ENCODE results near the gene DBF4B.

GRCh38 chr17:44782326-44782850, 73.9 kb downstream of the DBF4B start:
- TF ChIP-seq CTCF (IDR thresholded peaks at IDR 0.05) (no peak), ZFX (IDR thresholded peaks at IDR 0.05; ENCODE audit: borderline replicate concordance) (no peak)

Data from 22Rv1 (cell line).